ENCODE results near the gene SEMA5A. TPM values are rescaled to one million over a fixed set of nuclear protein-coding genes. Genes with fewer than 3 reads are reported as not detected.

The SEMA5A gene
- total and polyA plus RNA-seq, 2 of the 8 experiments (the other 6 are each of a cell fraction or from before 2014, with no cell fraction given): 5.3 to 8.9 TPM

GRCh38 chr5:9302218-9302617 is 243.7 kb downstream of the SEMA5A start:
- H3K23ac ChIP-seq (ENCODE audit: insufficient read length): no peak overlapping the region
- H2BK20ac ChIP-seq (ENCODE audit: low read length): no peak overlapping the region
- 100% methylated on average over 2 of the region's 2 CpGs; no CpG with 5 or more reads in 1 of the 2 experiments for WGBS, 2 experiments (ENCODE audit: extremely low coverage in 1 of 2, insufficient coverage in 1 of 2, insufficient read length in 1 of 2, insufficient replicate concordance in 2 of 2, low coverage in 1 of 2, low lambda C conversion rate in 2 of 2, missing lambda C conversion rate in 1 of 2)
- H3K4me1 ChIP-seq (replicated peaks in 1 of 4; ENCODE audit: control insufficient read depth in 3 of 4, insufficient read depth in 4 of 4, low read length in 3 of 4): peaks cover 0 to 2% (median 0%) of the 10 kb centered on the region in 4 experiments; a peak in 1 of 7 replicates
- DNase-seq (ENCODE audit: low read depth in 1 of 2, low spot score in 2 of 2) (no peak), FAIRE-seq (no peak)
- no peak overlapping the region for H3K4me3 ChIP-seq (ENCODE audit: extremely low read depth in 1 of 4, insufficient read depth in 2 of 4, low read depth in 3 of 4, low read length in 4 of 4)
- H2AFZ ChIP-seq (ENCODE audit: low read length): no peak overlapping the region
- H3K4ac ChIP-seq (replicated peaks; ENCODE audit: insufficient read length, low read depth, low read length): no peak overlapping the region
- H2BK15ac ChIP-seq (ENCODE audit: low read length): no peak overlapping the region
- H4K20me1 ChIP-seq (replicated peaks in 1 of 2; ENCODE audit: control insufficient read depth in 1 of 2, insufficient read depth in 2 of 2, low read length in 2 of 2): no peaks in the 10 kb centered on the region
- no peaks in the 10 kb centered on the region for H3K79me1 ChIP-seq (ENCODE audit: low read depth, low read length)
- H3K79me2 ChIP-seq (ENCODE audit: control insufficient read depth in 1 of 2, insufficient read depth in 2 of 2, low read length in 2 of 2): no peaks in the 10 kb centered on the region
- no peaks in the 10 kb centered on the region for H3K9me3 ChIP-seq (ENCODE audit: insufficient read depth in 2 of 2, low read depth in 1 of 2, low read length in 1 of 2)
- H2AK5ac ChIP-seq (ENCODE audit: low read depth, low read length): no peak overlapping the region
- H3K23me2 ChIP-seq (ENCODE audit: low read depth, low read length): no peaks in the 10 kb centered on the region
- H2BK5ac ChIP-seq (ENCODE audit: low read depth, low read length): no peak overlapping the region
- no peak overlapping the region for H2BK120ac ChIP-seq (replicated peaks; ENCODE audit: low read depth, low read length)
- no peak overlapping the region for H4K91ac ChIP-seq (replicated peaks; ENCODE audit: insufficient read length, low read length)
- H4K8ac ChIP-seq (ENCODE audit: extremely low read depth, insufficient read depth, low read length): no peak overlapping the region
- H2BK12ac ChIP-seq (ENCODE audit: low read depth, low read length): no peak overlapping the region
- no peak overlapping the region for H3K18ac ChIP-seq (ENCODE audit: extremely low read depth, low read length)
- TF ChIP-seq SIX5 (IDR thresholded peaks at IDR 0.05; ENCODE audit: low read depth, low read length): no peak
- no peak for TF ChIP-seq KDM1A (IDR thresholded peaks at IDR 0.05; ENCODE audit: borderline replicate concordance, low read length)
- TF ChIP-seq YY1 (IDR thresholded peaks at IDR 0.05; ENCODE audit: low read depth, low read length): no peak
- TF ChIP-seq TCF12 (IDR thresholded peaks at IDR 0.05; ENCODE audit: low read depth, low read length): no peak
- no peak for TF ChIP-seq BACH1 (IDR thresholded peaks at IDR 0.05; ENCODE audit: low read length)
- no peak for TF ChIP-seq RFX5 (IDR thresholded peaks at IDR 0.05; ENCODE audit: borderline replicate concordance, low read depth, low read length)
- TF ChIP-seq HDAC6 (IDR thresholded peaks at IDR 0.05; ENCODE audit: low read depth, low read length): no peak
- TF ChIP-seq CREB1 (IDR thresholded peaks at IDR 0.05): no peak
- ChIA-PET CTCF (ENCODE audit: partially characterized antibody) (interaction anchor here (1.3 kb wide), 1 partner anchor 17 kb away, joined by 3 read pairs; no protein-coding TSS in a partner anchor), POLR2A (ENCODE audit: partially characterized antibody) (no interaction called here)
- no peaks in the 10 kb centered on the region for H3K36me3 ChIP-seq (ENCODE audit: control insufficient read depth in 2 of 4, insufficient read depth in 4 of 4, low read length in 3 of 4)
- H3K56ac ChIP-seq (replicated peaks; ENCODE audit: insufficient read length, low read depth, low read length): no peak overlapping the region
- H3K27me3 ChIP-seq (replicated peaks in 1 of 4; ENCODE audit: control insufficient read depth in 3 of 4, extremely low read depth in 1 of 4, insufficient read depth in 3 of 4, low read length in 3 of 4): no peaks in the 10 kb centered on the region
- H3K27ac ChIP-seq (ENCODE audit: low read depth, low read length): no peak overlapping the region
- H4K5ac ChIP-seq (ENCODE audit: insufficient read length, low read depth, low read length): no peak overlapping the region
- H3K9ac ChIP-seq (replicated peaks in 1 of 4; ENCODE audit: extremely low read depth in 1 of 4, low read depth in 3 of 4, low read length in 3 of 4): no peak overlapping the region
- no peak overlapping the region for H3K14ac ChIP-seq (ENCODE audit: insufficient read length)
- no peak overlapping the region for H3K4me2 ChIP-seq (ENCODE audit: insufficient read depth in 1 of 2, low read depth in 2 of 2, low read length in 2 of 2)

Measured in H1 (cell line).